IMR-90 (cell line): ENCODE measurements around the gene DPH3. TPM values are rescaled to one million over a fixed set of nuclear protein-coding genes. Genes with fewer than 3 reads are reported as not detected.

ENCODE experiments used
- ATAC-seq: fragments of 200-7000 bp; cut with Tn5 transposase; 2 replicates; pipeline ENCODE4 v1.9.1; 2020; ENCODE audit warnings: low read depth, mild to moderate bottlenecking, moderate library complexity
- BruUV-seq: library from RNA; stranded (reverse); fragments of 400-500 nt; replicated peaks from 2 replicates; lab custom pipeline; 2021; lab: Mats Ljungman, UMichigan
- CTCF ChIA-PET: fragments of 300-600 bp; formaldehyde crosslinking; extraction: SDS; loops from one replicate; lab custom pipeline; 2021; ENCODE audit warnings: antibody characterized with exemption; lab: Yijun Ruan, JAX
- POLR2A ChIA-PET: fragments of 300-600 bp; sonication (Branson Sonifier 250); formaldehyde crosslinking; loops from one replicate; lab custom pipeline; 2022; ENCODE audit warnings: antibody characterized with exemption; ENCODE audit not compliant: unreplicated experiment; lab: Charles Lee
- DNase-seq: peaks from one replicate; pipeline ENCODE4 v3.0.0; 2013
- H2AFZ ChIP-seq: replicated peaks from 2 replicates; pipeline ENCODE3; 2013; ENCODE audit warnings: low read length, mild to moderate bottlenecking; ENCODE audit not compliant: poor library complexity
- H2AK5ac ChIP-seq: 2 replicates; pipeline ENCODE4 v1.6.1; 2013; ENCODE audit warnings: low read depth, low read length, inconsistent platforms
- H2AK9ac ChIP-seq: replicated peaks from 2 replicates; pipeline ENCODE3; 2013; ENCODE audit warnings: mild to moderate bottlenecking, low read depth, low read length, moderate library complexity; ENCODE audit not compliant: poor library complexity
- H2BK120ac ChIP-seq: 2 replicates; pipeline ENCODE4 v1.6.1; 2013; ENCODE audit warnings: low read depth, low read length, inconsistent platforms
- H2BK15ac ChIP-seq: 3 replicates; pipeline ENCODE4 v1.6.1; 2013; ENCODE audit warnings: low read depth, low read length, inconsistent platforms
- H2BK20ac ChIP-seq: 2 replicates; pipeline ENCODE4 v1.6.1; 2013; ENCODE audit warnings: low read depth, mild to moderate bottlenecking, inconsistent platforms, low read length, moderate library complexity
- H2BK5ac ChIP-seq: 2 replicates; pipeline ENCODE4 v1.6.1; 2013; ENCODE audit warnings: mild to moderate bottlenecking, low read depth, low read length, inconsistent platforms; ENCODE audit not compliant: poor library complexity, severe bottlenecking
- H3K14ac ChIP-seq: replicated peaks from 2 replicates; pipeline ENCODE4 v1.6.1; 2013; ENCODE audit warnings: low read depth, low read length, inconsistent platforms
- H3K18ac ChIP-seq: 2 replicates; pipeline ENCODE4 v1.6.1; 2013; ENCODE audit warnings: low read depth, low read length, control low read depth
- H3K23ac ChIP-seq: 2 replicates; pipeline ENCODE4 v1.6.1; 2013; ENCODE audit warnings: low read depth, low read length, inconsistent platforms
- H3K27ac ChIP-seq: 2 replicates; pipeline ENCODE4 v1.5.1; 2013; ENCODE audit warnings: mild to moderate bottlenecking, control low read depth, low read length; ENCODE audit not compliant: insufficient read depth
- H3K27me3 ChIP-seq: 2 replicates; pipeline ENCODE4 v1.6.1; 2013; ENCODE audit warnings: low read length; ENCODE audit not compliant: control insufficient read depth, insufficient read depth
- H3K36me3 ChIP-seq: 2 replicates; pipeline ENCODE4 v1.6.1; 2013; ENCODE audit warnings: low read length, mixed read lengths; ENCODE audit not compliant: control insufficient read depth, insufficient read depth
- H3K4ac ChIP-seq: 2 replicates; pipeline ENCODE4 v1.6.1; 2013; ENCODE audit warnings: low read depth, low read length, inconsistent platforms
- H3K4me1 ChIP-seq: 2 replicates; pipeline ENCODE4 v1.6.1; 2013; ENCODE audit warnings: low read length, mixed read lengths; ENCODE audit not compliant: control insufficient read depth, insufficient read depth
- H3K4me2 ChIP-seq: 2 replicates; pipeline ENCODE4 v1.6.1; 2013; ENCODE audit warnings: low read depth, mild to moderate bottlenecking, control low read depth, low read length, moderate library complexity
- H3K4me3 ChIP-seq: 2 replicates; pipeline ENCODE4 v1.5.1; 2013; ENCODE audit warnings: low read depth, mild to moderate bottlenecking, control low read depth, low read length, moderate library complexity; ENCODE audit not compliant: insufficient read depth
- H3K56ac ChIP-seq: 2 replicates; pipeline ENCODE4 v1.6.1; 2013; ENCODE audit warnings: low read length, inconsistent platforms; ENCODE audit not compliant: insufficient read depth; ENCODE audit errors: extremely low read depth
- H3K79me1 ChIP-seq, 2 experiments: 2 replicates each; pipeline ENCODE4 v1.6.1; 2013; ENCODE audit warnings: low read length in 2 of 2, inconsistent platforms in 1 of 2, low read depth in 1 of 2
- H3K9ac ChIP-seq: 2 replicates; pipeline ENCODE4 v1.6.1; 2013; ENCODE audit warnings: low read depth, low read length, control low read depth
- H3K9me1 ChIP-seq: 2 replicates; pipeline ENCODE4 v1.6.1; 2013; ENCODE audit warnings: low read length, inconsistent platforms; ENCODE audit not compliant: insufficient read depth
- H3K9me3 ChIP-seq: 2 replicates; pipeline ENCODE4 v1.6.1; 2013; ENCODE audit warnings: low read length; ENCODE audit not compliant: control insufficient read depth, insufficient read depth
- H4K20me1 ChIP-seq: 2 replicates; pipeline ENCODE4 v1.6.1; 2013; ENCODE audit warnings: low read length, inconsistent platforms; ENCODE audit not compliant: insufficient read depth
- H4K5ac ChIP-seq: 2 replicates; pipeline ENCODE4 v1.6.1; 2013; ENCODE audit warnings: mild to moderate bottlenecking, low read depth, low read length, control low read depth
- H4K8ac ChIP-seq, 2 experiments: 2 replicates each; pipeline ENCODE4 v1.6.1; 2013; ENCODE audit warnings: low read depth in 2 of 2, low read length in 2 of 2, control low read depth in 1 of 2, inconsistent platforms in 1 of 2
- H4K91ac ChIP-seq: 2 replicates; pipeline ENCODE4 v1.6.1; 2013; ENCODE audit warnings: low read depth, low read length, inconsistent platforms; ENCODE audit not compliant: insufficient read depth
- BHLHE40 ChIP-seq: fragments of 150-350 bp; IDR thresholded peaks from 2 replicates; pipeline ENCODE4 v1.6.1; 2016; ENCODE audit warnings: mild to moderate bottlenecking, low read depth, low read length
- MAFK ChIP-seq: IDR thresholded peaks from 2 replicates; pipeline ENCODE4 v1.6.1; 2012; ENCODE audit warnings: low read depth, low read length, improper control_type of control experiment
- MAZ ChIP-seq: IDR thresholded peaks from 2 replicates; pipeline ENCODE4 v1.6.1; 2012; ENCODE audit warnings: low read depth, mild to moderate bottlenecking, low read length, improper control_type of control experiment, moderate library complexity, borderline replicate concordance
- MXI1 ChIP-seq: IDR thresholded peaks from 2 replicates; pipeline ENCODE4 v1.6.1; 2012; ENCODE audit warnings: low read depth, mild to moderate bottlenecking, low read length, moderate library complexity, borderline replicate concordance
- WGBS, 2 experiments: methylation state at CpG; one replicate each; pipeline versions ENCODE4 v1.1.5 to v1.1.7; 2013; ENCODE audit warnings: missing lambda C conversion rate in 2 of 2; ENCODE audit not compliant: insufficient read length in 1 of 2; ENCODE audit errors: extremely low coverage in 2 of 2; 5-methylcytosine and 5-hydroxymethylcytosine counted together
- dilution Hi-C: fragments of 300-500 bp; cut with HindIII; formaldehyde crosslinking; loops from one replicate; pipeline ENCODE4 v1.14.3; 2018; ENCODE audit warnings: low sequenced_read_pairs; ENCODE audit not compliant: unreplicated experiment
- in situ Hi-C: fragments of 300-500 bp; cut with MboI; formaldehyde crosslinking; loops from 3 replicates; pipeline ENCODE4 v1.14.3; 2019; ENCODE audit warnings: low sequenced_read_pairs, inconsistent platforms, mixed read lengths
- intact Hi-C: fragments of 100-400 bp; cut with micrococcal nuclease; formaldehyde crosslinking; loops from 2 replicates; pipeline ENCODE4 v1.10.0; 2022
- polyA plus RNA-seq, 3 experiments: library from polyadenylated mRNA; depleted of rRNA; stranded (reverse); fragments of >200 nt; gene quantifications; 2 replicates each; pipeline ENCODE4 v1.2.3, GENCODE V29; 2012; ENCODE audit warnings: low replicate concordance in 1 of 3
- total RNA-seq: library from RNA; depleted of rRNA; stranded (reverse); fragments of >200 nt; gene quantifications from 2 replicates; pipeline ENCODE4 v1.2.3, GENCODE V29; 2012

DPH3 gene
- total and polyA plus RNA-seq, 2 of the 4 experiments (the other 2 are of a cell fraction): 12.9 to 32.1 TPM

GRCh38 chr3:16300307-16300706 lies 35.6 kb upstream of the DPH3 start:
- H3K23ac ChIP-seq: no peak overlapping the region
- H3K36me3 ChIP-seq: peaks cover 6% of the 10 kb centered on the region; the same call in 1 of the 2 replicates
- WGBS, 2 experiments: no CpG with 5 or more reads among the region's 2 CpGs
- H3K4ac ChIP-seq: no peak overlapping the region
- H2BK5ac ChIP-seq: no peak overlapping the region
- no peak overlapping the region for H3K4me3 ChIP-seq
- H3K27ac ChIP-seq: no peak overlapping the region
- POLR2A ChIA-PET: no interaction called here
- H3K18ac ChIP-seq: no peak overlapping the region
- no peak overlapping the region for H4K5ac ChIP-seq
- intact Hi-C loops (no loop called here), dilution Hi-C loops (no loop called here), in situ Hi-C loops (no loop called here)
- no peak overlapping the region for H2AK5ac ChIP-seq
- H4K91ac ChIP-seq: no peak overlapping the region
- H3K9me1 ChIP-seq: peaks cover 5% of the 10 kb centered on the region
- H2AK9ac ChIP-seq: no peak overlapping the region
- DNase-seq: no peak
- H2BK120ac ChIP-seq: no peak overlapping the region
- H3K27me3 ChIP-seq: no peaks in the 10 kb centered on the region
- no peak overlapping the region for H3K14ac ChIP-seq
- H2BK20ac ChIP-seq: no peak overlapping the region
- H3K79me1 ChIP-seq: no peaks in the 10 kb centered on the region
- H3K56ac ChIP-seq: no peak overlapping the region
- CTCF ChIA-PET: interaction anchor here (0.6 kb wide), 1 partner anchor 116 kb away, joined by 3 read pairs; no protein-coding TSS in a partner anchor
- H4K8ac ChIP-seq: no peak overlapping the region
- no peak overlapping the region for H3K9ac ChIP-seq
- no peak overlapping the region for H2AFZ ChIP-seq
- no peaks in the 10 kb centered on the region for H4K20me1 ChIP-seq
- H2BK15ac ChIP-seq: no peak overlapping the region
- H3K4me2 ChIP-seq: no peak overlapping the region
- H3K4me1 ChIP-seq: 0 out of 2 replicates have a peak, but pooled peaks cover 2% of the 10 kb centered on the region
- ATAC-seq: peak; percentile 22; the same call in 1 of the 2 replicates
- TF ChIP-seq BHLHE40 (no peak), MXI1 (no peak), MAFK (no peak), MAZ (no peak)
- BruUV-seq: no TSS peak
- no peaks in the 10 kb centered on the region for H3K9me3 ChIP-seq
